Gastrocnemius medialis (tissue), 4 donors: ENCODE data around the gene SRP14.
A peak's percentile ranks its signal among the peaks of the same experiment; 100 is the strongest.

Experiments
- POLR2A ChIP-seq, 2 donors: fragments of 450-650 bp; IDR thresholded peaks; one replicate each; pipeline ENCODE4 v1.6.1; 2017; ENCODE audit warnings: antibody characterized with exemption in 2 of 2, mild to moderate bottlenecking in 2 of 2, moderate library complexity in 2 of 2
- TF ChIP-seq, protein P1 (sequence below), 5 experiments: fragments of 450-650 bp in 3 of 5; fragments of 200-600 bp in 2 of 5; sonication (generic) in 2 of 5; IDR thresholded peaks in 4 of 5; conservative IDR thresholded peaks in 1 of 5; 1 replicate in 4 of 5; 2 replicates in 1 of 5; pipeline ENCODE4 v1.5.1; 2016 to 2019; ENCODE audit warnings: antibody characterized with exemption in 5 of 5, mild to moderate bottlenecking in 3 of 5, moderate library complexity in 3 of 5

DNA sequence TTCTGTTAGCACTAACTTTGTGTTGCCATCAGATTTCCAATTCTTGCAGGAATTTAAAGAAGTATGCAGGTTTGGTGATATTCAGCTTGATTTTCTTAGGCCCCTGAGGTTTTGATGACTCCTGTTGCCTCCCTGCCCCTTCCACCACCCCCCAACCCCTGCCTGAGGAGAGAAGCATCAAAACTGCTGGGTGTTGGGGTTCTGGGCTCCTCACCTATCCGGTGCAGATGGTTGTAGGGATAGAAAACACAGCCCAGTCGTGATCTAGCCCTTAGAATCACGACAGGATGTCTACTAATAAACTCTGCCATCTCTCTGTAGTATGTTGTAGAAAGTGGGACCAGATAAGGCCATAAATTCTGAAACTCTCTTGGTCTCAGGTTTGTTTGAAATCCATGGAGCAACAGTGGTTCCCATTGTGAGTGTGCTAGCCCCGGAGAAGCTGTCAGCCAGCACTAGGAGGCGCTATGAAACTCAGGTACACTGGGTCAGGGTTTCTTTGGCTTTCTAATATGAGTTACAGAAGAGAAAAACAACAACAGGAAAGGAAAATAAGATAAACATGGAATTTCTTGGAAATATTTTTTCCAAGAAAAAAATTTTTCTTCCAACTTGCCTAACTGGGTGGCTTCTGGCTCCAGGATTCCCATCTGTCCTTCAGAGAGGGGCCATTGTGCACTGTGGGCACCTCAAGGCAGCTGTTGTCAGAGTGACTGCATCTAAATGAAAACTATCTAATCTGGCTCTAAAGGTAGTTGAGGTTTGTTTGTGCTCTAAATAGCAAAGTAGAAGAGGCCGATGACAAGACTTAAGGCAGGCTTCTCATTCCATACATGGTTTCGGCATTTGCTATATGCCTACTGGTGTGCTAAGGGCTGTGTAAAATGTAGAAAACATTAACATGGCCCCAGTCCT is 8.7 kb downstream of the SRP14 start:
- TF ChIP-seq, protein P1, sequence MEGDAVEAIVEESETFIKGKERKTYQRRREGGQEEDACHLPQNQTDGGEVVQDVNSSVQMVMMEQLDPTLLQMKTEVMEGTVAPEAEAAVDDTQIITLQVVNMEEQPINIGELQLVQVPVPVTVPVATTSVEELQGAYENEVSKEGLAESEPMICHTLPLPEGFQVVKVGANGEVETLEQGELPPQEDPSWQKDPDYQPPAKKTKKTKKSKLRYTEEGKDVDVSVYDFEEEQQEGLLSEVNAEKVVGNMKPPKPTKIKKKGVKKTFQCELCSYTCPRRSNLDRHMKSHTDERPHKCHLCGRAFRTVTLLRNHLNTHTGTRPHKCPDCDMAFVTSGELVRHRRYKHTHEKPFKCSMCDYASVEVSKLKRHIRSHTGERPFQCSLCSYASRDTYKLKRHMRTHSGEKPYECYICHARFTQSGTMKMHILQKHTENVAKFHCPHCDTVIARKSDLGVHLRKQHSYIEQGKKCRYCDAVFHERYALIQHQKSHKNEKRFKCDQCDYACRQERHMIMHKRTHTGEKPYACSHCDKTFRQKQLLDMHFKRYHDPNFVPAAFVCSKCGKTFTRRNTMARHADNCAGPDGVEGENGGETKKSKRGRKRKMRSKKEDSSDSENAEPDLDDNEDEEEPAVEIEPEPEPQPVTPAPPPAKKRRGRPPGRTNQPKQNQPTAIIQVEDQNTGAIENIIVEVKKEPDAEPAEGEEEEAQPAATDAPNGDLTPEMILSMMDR (IDR thresholded peaks at IDR 0.05 in 4 of 5, conservative IDR thresholded peaks at IDR 0.05 in 1 of 5): peak in 2 of 5 experiments; percentile 15 to 34
- TF ChIP-seq POLR2A (IDR thresholded peaks at IDR 0.05): no peak
